DMS153 treated with DMSO at 0.1 percent for 48 hours (cell line): ENCODE data around the gene CCM2L.

Experiments
- DNase-seq: peaks from one replicate; lab custom pipeline; 2025; ENCODE audit not compliant: unreplicated experiment; lab: John Stamatoyannopoulos, UW

CCM2L gene

GRCh38 chr20:32056708-32057483 lies 46.7 kb downstream of the CCM2L start:
- DNase-seq, result no peak

GRCh38 chr20:32057656-32058184 lies 47.5 kb downstream of the CCM2L start:
- DNase-seq, result no peak

- DNase-seq, result no peak
These were observed 49.0 kb downstream of the CCM2L start for GRCh38 chr20:32059189-32059588.

- no peak for DNase-seq
These were observed 52.5 kb downstream of the CCM2L start for GRCh38 chr20:32062776-32063170.

GRCh38 chr20:32063695-32064094 lies 53.5 kb downstream of the CCM2L start:
- no peak for DNase-seq

GRCh38 chr20:32064667-32065066 lies 54.4 kb downstream of the CCM2L start:
- DNase-seq, result no peak

GRCh38 chr20:32067234-32067821 lies 57.1 kb downstream of the CCM2L start:
- no peak for DNase-seq

GRCh38 chr20:32068174-32068573 lies 57.9 kb downstream of the CCM2L start:
- DNase-seq, result no peak

GRCh38 chr20:32069711-32070110 lies 59.5 kb downstream of the CCM2L start:
- DNase-seq, result no peak

- no peak for DNase-seq
These were observed 60.0 kb downstream of the CCM2L start for GRCh38 chr20:32070282-32070681.

GRCh38 chr20:32070690-32071213 lies 60.5 kb downstream of the CCM2L start:
- DNase-seq, result no peak

GRCh38 chr20:32071395-32072167 lies 61.3 kb downstream of the CCM2L start:
- DNase-seq, result no peak

GRCh38 chr20:32072168-32072750 lies 62.0 kb downstream of the CCM2L start:
- no peak for DNase-seq

- DNase-seq, result no peak
These were observed 65.3 kb downstream of the CCM2L start for GRCh38 chr20:32075534-32075933.

GRCh38 chr20:32077190-32077589 lies 67.0 kb downstream of the CCM2L start:
- no peak for DNase-seq

GRCh38 chr20:32078322-32078721 lies 68.1 kb downstream of the CCM2L start:
- DNase-seq, result no peak

GRCh38 chr20:32078791-32079190 lies 68.6 kb downstream of the CCM2L start:
- no peak for DNase-seq

- DNase-seq, result no peak
These were observed 69.4 kb downstream of the CCM2L start for GRCh38 chr20:32079655-32080109.

- DNase-seq, result no peak
These were observed 70.5 kb downstream of the CCM2L start for GRCh38 chr20:32080783-32081182.
